Measurements from ENCODE around the gene PPP1R16B.

GRCh38 chr20:38950254-38950653 is 144.8 kb downstream of the PPP1R16B start:
- TF ChIP-seq, protein P1, sequence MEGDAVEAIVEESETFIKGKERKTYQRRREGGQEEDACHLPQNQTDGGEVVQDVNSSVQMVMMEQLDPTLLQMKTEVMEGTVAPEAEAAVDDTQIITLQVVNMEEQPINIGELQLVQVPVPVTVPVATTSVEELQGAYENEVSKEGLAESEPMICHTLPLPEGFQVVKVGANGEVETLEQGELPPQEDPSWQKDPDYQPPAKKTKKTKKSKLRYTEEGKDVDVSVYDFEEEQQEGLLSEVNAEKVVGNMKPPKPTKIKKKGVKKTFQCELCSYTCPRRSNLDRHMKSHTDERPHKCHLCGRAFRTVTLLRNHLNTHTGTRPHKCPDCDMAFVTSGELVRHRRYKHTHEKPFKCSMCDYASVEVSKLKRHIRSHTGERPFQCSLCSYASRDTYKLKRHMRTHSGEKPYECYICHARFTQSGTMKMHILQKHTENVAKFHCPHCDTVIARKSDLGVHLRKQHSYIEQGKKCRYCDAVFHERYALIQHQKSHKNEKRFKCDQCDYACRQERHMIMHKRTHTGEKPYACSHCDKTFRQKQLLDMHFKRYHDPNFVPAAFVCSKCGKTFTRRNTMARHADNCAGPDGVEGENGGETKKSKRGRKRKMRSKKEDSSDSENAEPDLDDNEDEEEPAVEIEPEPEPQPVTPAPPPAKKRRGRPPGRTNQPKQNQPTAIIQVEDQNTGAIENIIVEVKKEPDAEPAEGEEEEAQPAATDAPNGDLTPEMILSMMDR (IDR thresholded peaks at IDR 0.05): no peak
- no peak for TF ChIP-seq POLR2A (IDR thresholded peaks at IDR 0.05)

Measured in body of pancreas (tissue), 4 donors.